ENCODE data around the gene SLC38A3. TPM values are rescaled to one million over a fixed set of nuclear protein-coding genes. Genes with fewer than 3 reads are reported as not detected.

Gene SLC38A3
- total and polyA plus RNA-seq, 4 experiments from 2014 or later: not detected

DNA sequence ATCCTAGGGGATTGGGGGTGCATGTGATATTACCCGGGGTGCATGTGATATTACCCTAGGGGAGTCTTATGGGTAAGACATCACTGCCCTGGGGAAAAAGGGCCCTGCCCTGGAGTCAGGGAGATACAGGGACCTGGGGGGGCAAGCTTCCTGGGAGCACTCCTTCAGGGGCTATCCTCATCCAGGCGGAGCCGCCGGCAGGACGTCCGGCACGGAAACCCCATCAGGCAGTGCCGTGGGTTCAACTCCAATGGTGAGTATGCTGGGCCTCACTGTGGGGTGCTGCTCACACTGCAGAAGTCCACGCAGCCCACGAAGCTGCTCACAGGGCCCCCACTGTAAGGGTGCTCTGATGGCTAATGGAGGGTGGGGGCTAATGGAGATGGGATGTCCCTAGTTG is 19.0 kb upstream of the SLC38A3 start:
- no peak overlapping the region for H3K4me3 Mint-ChIP-seq
- H3K4me1 Mint-ChIP-seq: no peaks in the 10 kb centered on the region
- Histone ChIP-seq H3K4me3 (ENCODE audit: low read length in 2 of 2) (no peak overlapping the region), H3K4me1 (ENCODE audit: insufficient read depth, low read length) (no peaks in the 10 kb centered on the region), H3K27me3 (ENCODE audit: insufficient read depth, low read length) (no peaks in the 10 kb centered on the region), H3K27ac (ENCODE audit: low read depth, low read length) (no peak overlapping the region), H3K36me3 (ENCODE audit: insufficient read depth, low read length) (no peaks in the 10 kb centered on the region), H3K9me3 (ENCODE audit: control insufficient read depth in 1 of 2, low read length in 2 of 2) (no peaks in the 10 kb centered on the region)
- ChIA-PET POLR2A (ENCODE audit: partially characterized antibody) (no interaction called here), CTCF (ENCODE audit: partially characterized antibody) (no interaction called here)
- no peaks in the 10 kb centered on the region for H3K36me3 Mint-ChIP-seq
- H3K27me3 Mint-ChIP-seq: peaks cover 0 to 2% of the 10 kb centered on the region in 2 donors
- H3K9me3 Mint-ChIP-seq: no peaks in the 10 kb centered on the region
- DNase-seq: peak in 1 of 5 donors; percentile 2
- intact Hi-C loops (cut with micrococcal nuclease): no loop called here
- H3K27ac Mint-ChIP-seq: no peak overlapping the region

DNA sequence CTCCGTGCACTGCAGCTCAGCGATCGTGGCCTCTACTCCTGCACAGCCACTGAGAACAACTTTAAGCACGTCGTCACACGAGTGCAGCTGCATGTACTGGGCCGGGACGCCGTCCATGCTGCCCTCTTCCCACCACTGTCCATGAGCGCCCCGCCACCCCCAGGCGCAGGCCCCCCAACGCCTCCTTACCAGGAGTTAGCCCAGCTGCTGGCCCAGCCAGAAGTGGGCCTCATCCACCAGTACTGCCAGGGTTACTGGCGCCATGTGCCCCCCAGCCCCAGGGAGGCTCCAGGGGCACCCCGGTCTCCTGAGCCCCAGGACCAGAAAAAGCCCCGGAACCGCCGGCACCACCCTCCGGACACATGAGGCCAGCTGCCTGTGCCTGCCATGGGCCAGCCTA is 17.3 kb upstream of the SLC38A3 start:
- Mint-ChIP-seq H3K4me3 (no peak overlapping the region), H3K36me3 (no peaks in the 10 kb centered on the region), H3K9me3 (no peaks in the 10 kb centered on the region), H3K4me1 (peaks cover 0 to 4% (median 2%) of the 10 kb centered on the region in 4 donors), H3K27ac (no peak overlapping the region), H3K27me3 (peaks cover 2 to 3% of the 10 kb centered on the region in 2 donors)
- Histone ChIP-seq H3K36me3 (ENCODE audit: insufficient read depth, low read length) (no peaks in the 10 kb centered on the region), H3K9me3 (ENCODE audit: control insufficient read depth in 1 of 2, low read length in 2 of 2) (no peaks in the 10 kb centered on the region), H3K27ac (ENCODE audit: low read depth, low read length) (no peak overlapping the region), H3K4me1 (ENCODE audit: insufficient read depth, low read length) (peaks cover 3% of the 10 kb centered on the region), H3K27me3 (ENCODE audit: insufficient read depth, low read length) (no peaks in the 10 kb centered on the region), H3K4me3 (ENCODE audit: low read length in 2 of 2) (no peak overlapping the region)
- DNase-seq: peak in 1 of 5 donors; percentile 9
- CTCF ChIA-PET (ENCODE audit: partially characterized antibody): no interaction called here
- intact Hi-C loops (cut with micrococcal nuclease): no loop called here
- POLR2A ChIA-PET (ENCODE audit: partially characterized antibody): no interaction called here

DNA sequence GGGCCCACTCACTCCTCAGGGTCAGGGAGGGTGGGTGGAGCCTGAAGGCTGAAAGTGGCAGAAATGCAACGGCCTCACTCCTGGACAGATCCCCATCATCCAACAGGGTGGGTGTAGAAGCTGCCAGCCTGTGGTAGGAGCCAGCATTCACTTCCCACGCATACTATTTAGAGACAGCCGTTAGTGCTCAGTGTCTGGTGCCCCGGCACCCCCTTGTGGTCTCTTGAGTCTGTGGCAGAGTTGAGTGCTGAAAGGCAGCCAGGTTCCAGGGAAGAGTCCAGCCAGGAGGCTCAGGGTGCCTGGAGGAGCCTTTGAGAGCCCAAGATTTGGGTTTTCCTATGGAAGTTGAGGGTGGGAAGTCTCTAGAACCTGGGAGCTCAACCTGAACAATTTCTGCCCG is 15.8 kb upstream of the SLC38A3 start:
- peaks cover 3% of the 10 kb centered on the region in 2 donors for H3K27me3 Mint-ChIP-seq
- intact Hi-C loops (cut with micrococcal nuclease): no loop called here
- H3K9me3 Mint-ChIP-seq: no peaks in the 10 kb centered on the region
- Histone ChIP-seq H3K27me3 (ENCODE audit: insufficient read depth, low read length) (peaks cover 11% of the 10 kb centered on the region), H3K36me3 (ENCODE audit: insufficient read depth, low read length) (no peaks in the 10 kb centered on the region), H3K4me1 (ENCODE audit: insufficient read depth, low read length) (peaks cover 18% of the 10 kb centered on the region), H3K9me3 (ENCODE audit: control insufficient read depth in 1 of 2, low read length in 2 of 2) (no peaks in the 10 kb centered on the region), H3K27ac (ENCODE audit: low read depth, low read length) (no peak overlapping the region), H3K4me3 (ENCODE audit: low read length in 2 of 2) (no peak overlapping the region)
- CTCF ChIA-PET (ENCODE audit: partially characterized antibody): interaction anchor here (0.6 to 8.1 kb wide), 2 partner anchors 59 to 1340 kb away, joined by 3 to 88 read pairs; no protein-coding TSS in a partner anchor
- POLR2A ChIA-PET (ENCODE audit: partially characterized antibody): no interaction called here
- no peak overlapping the region for H3K27ac Mint-ChIP-seq
- peaks cover under 1 to 13% (median 5%) of the 10 kb centered on the region in 4 donors for H3K4me1 Mint-ChIP-seq
- H3K4me3 Mint-ChIP-seq: no peak overlapping the region
- peak in 1 of 5 donors; percentile 16 for DNase-seq
- H3K36me3 Mint-ChIP-seq: no peaks in the 10 kb centered on the region

DNA sequence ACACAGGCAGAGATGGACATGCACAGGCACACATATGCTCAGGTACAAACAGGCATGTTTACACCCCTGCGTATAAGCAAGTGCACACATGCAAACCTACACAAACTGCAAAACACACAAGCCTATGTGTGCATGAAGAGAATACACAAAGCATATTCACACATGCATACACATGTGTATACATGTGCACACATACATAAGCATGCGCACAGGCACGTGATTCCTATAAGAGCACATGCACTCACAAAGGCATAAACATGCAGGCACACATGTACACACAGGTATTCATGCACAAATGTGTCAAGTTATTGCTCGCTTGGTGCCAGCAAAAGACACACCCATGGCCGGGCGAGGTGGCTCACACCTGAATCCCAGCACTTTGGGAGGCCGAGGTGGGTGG is 15.1 kb upstream of the SLC38A3 start:
- Mint-ChIP-seq H3K27me3 (peaks cover 4 to 9% of the 10 kb centered on the region in 2 donors), H3K9me3 (no peaks in the 10 kb centered on the region), H3K27ac (no peak overlapping the region), H3K36me3 (no peaks in the 10 kb centered on the region), H3K4me3 (no peak overlapping the region), H3K4me1 (peaks cover 5 to 18% (median 11%) of the 10 kb centered on the region in 4 donors)
- Histone ChIP-seq H3K27me3 (ENCODE audit: insufficient read depth, low read length) (peaks cover 11% of the 10 kb centered on the region), H3K27ac (ENCODE audit: low read depth, low read length) (no peak overlapping the region), H3K9me3 (ENCODE audit: control insufficient read depth in 1 of 2, low read length in 2 of 2) (no peaks in the 10 kb centered on the region), H3K4me3 (ENCODE audit: low read length in 2 of 2) (no peak overlapping the region), H3K4me1 (ENCODE audit: insufficient read depth, low read length) (peaks cover 24% of the 10 kb centered on the region), H3K36me3 (ENCODE audit: insufficient read depth, low read length) (no peaks in the 10 kb centered on the region)
- CTCF ChIA-PET (ENCODE audit: partially characterized antibody): interaction anchor here (0.6 to 8.1 kb wide), 7 partner anchors 14 to 1339 kb away, joined by 3 to 218 read pairs (median 3); no protein-coding TSS in a partner anchor
- POLR2A ChIA-PET (ENCODE audit: partially characterized antibody): no interaction called here
- intact Hi-C loops (cut with micrococcal nuclease): no loop called here
- DNase-seq: no peak

DNA sequence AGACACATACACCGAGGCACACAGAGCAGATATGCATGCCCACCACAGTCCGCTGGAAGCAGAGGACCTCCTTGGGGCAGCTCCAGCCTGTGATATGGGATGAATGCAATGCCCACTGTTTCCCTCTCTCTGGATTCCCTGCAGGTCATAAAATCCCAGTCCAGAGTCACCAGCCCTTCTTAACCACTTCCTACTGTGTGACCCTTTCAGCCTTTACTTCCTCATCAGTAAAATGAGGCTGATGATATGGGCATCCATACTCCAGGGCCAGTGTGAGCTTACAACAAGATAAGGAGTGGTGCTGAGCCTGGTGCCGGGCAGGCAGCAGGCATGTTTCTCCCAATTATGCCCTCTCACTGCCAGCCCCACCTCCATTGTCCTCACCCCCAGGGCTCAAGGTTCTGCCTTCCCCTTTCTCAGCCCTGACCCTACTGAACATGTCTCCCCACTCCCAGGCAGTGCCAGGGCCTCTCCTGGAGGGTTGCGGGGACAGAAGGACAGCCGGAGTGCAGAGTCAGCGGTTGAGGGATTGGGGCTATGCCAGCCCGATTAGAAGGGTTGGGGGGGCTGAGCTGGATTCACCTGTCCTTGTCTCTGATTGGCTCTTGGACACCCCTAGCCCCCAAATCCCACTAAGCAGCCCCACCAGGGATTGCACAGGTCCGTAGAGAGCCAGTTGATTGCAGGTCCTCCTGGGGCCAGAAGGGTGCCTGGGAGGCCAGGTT is 14.0 kb upstream of the SLC38A3 start, which contains the start of gene GNAT1:
GNAT1 (plus strand) TSS at position 675 of the 725 bp plus-strand sequence. CDS start 116 bp downstream, outside the sequence.
- H3K4me1 ChIP-seq (ENCODE audit: insufficient read depth, low read length): peaks cover 24% of the 10 kb centered on the region
- CTCF ChIA-PET (ENCODE audit: partially characterized antibody): interaction anchor here (0.9 to 8.1 kb wide), 9 partner anchors 13 to 81 kb away, joined by 3 to 218 read pairs (median 4); no protein-coding TSS in a partner anchor
- H3K36me3 ChIP-seq (ENCODE audit: insufficient read depth, low read length): no peaks in the 10 kb centered on the region
- H3K27ac ChIP-seq (ENCODE audit: low read depth, low read length): no peak within 1 kb of the TSS
- no peak within 1 kb of the TSS for H3K4me3 ChIP-seq (ENCODE audit: low read length in 2 of 2)
- H3K4me1 Mint-ChIP-seq: peaks cover 5 to 18% (median 13%) of the 10 kb centered on the region in 4 donors
- peaks cover 11% of the 10 kb centered on the region for H3K27me3 ChIP-seq (ENCODE audit: insufficient read depth, low read length)
- H3K9me3 Mint-ChIP-seq: no peaks in the 10 kb centered on the region
- H3K36me3 Mint-ChIP-seq: no peaks in the 10 kb centered on the region
- intact Hi-C loops (cut with micrococcal nuclease): no loop called here
- peaks cover 4 to 9% of the 10 kb centered on the region in 2 donors for H3K27me3 Mint-ChIP-seq
- H3K9me3 ChIP-seq (ENCODE audit: control insufficient read depth in 1 of 2, low read length in 2 of 2): no peaks in the 10 kb centered on the region
- POLR2A ChIA-PET (ENCODE audit: partially characterized antibody): no interaction called here
- peak within 1 kb of the TSS in 1 of 7 donors; percentile 60 for H3K27ac Mint-ChIP-seq
- DNase-seq: no peak
- H3K4me3 Mint-ChIP-seq: no peak within 1 kb of the TSS

DNA sequence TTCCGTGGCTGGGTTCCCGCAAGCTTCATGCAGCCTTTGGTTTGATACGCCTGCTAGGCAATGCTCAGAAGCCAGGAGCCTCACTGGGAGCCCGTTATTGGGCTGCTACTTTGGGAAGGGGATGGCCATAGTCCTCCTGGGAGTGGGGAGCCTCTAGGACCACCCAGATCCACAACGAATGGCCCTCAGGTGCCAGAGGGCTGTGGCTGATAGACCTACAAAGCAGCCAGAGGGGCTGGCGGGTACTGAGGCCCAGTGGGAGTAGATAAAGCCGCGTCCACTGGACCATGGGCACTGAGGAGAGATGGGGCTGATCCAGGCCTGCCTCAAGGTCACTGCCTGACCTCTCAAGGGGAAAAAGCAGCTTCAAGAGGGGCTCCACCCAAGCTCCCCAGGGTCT is 12.9 kb upstream of the SLC38A3 start:
- Histone ChIP-seq H3K36me3 (ENCODE audit: insufficient read depth, low read length) (no peaks in the 10 kb centered on the region), H3K27me3 (ENCODE audit: insufficient read depth, low read length) (peaks cover 11% of the 10 kb centered on the region), H3K4me3 (ENCODE audit: low read length in 2 of 2) (no peak overlapping the region), H3K27ac (ENCODE audit: low read depth, low read length) (no peak overlapping the region), H3K9me3 (ENCODE audit: control insufficient read depth in 1 of 2, low read length in 2 of 2) (no peaks in the 10 kb centered on the region), H3K4me1 (ENCODE audit: insufficient read depth, low read length) (peaks cover 24% of the 10 kb centered on the region)
- ChIA-PET CTCF (ENCODE audit: partially characterized antibody) (interaction anchor here (0.6 to 8.1 kb wide), 12 partner anchors 10 to 390 kb away, joined by 3 to 218 read pairs (median 18); partner anchors contain the start of genes GNAI2 and SEMA3B), POLR2A (ENCODE audit: partially characterized antibody) (interaction anchor here (0.7 to 0.9 kb wide), 2 partner anchors 35 to 68 kb away, joined by 3 to 5 read pairs; no protein-coding TSS in a partner anchor)
- H3K9me3 Mint-ChIP-seq: no peaks in the 10 kb centered on the region
- peaks cover 4 to 15% of the 10 kb centered on the region in 2 donors for H3K27me3 Mint-ChIP-seq
- intact Hi-C loops (cut with micrococcal nuclease): loop anchor here (1.0 kb wide), 1 partner anchor 81 kb away; no protein-coding TSS in a partner anchor
- DNase-seq: no peak
- no peaks in the 10 kb centered on the region for H3K36me3 Mint-ChIP-seq
- no peak overlapping the region for H3K4me3 Mint-ChIP-seq
- H3K27ac Mint-ChIP-seq: no peak overlapping the region
- peaks cover 5 to 18% (median 13%) of the 10 kb centered on the region in 4 donors for H3K4me1 Mint-ChIP-seq

DNA sequence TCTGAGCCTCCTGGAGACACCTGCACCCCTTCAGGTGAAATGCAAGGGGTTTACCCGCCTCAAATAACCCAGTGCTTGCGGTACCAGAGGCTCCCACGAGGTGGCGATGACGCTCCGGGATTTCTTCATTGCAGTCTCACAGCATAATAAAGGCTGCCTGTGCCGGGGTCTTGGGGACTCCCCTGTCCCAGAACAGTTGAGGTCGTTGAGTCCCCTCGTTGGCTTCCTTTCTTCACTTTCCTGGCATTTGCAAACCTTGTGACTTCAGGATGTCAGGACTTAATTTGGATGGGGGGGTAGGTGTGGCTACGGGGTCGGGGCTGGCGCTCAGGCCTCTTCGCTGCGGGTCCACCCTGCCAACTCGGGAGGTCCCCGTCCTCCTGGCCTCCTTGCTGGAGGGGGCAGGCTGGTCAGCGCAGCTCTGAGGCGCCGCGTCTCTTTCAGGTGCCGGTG is 12.4 kb upstream of the SLC38A3 start:
- ChIA-PET CTCF (ENCODE audit: partially characterized antibody) (interaction anchor here (0.6 to 8.1 kb wide), 12 partner anchors 11 to 390 kb away, joined by 3 to 218 read pairs (median 18); partner anchors contain the start of genes GNAI2 and SEMA3B), POLR2A (ENCODE audit: partially characterized antibody) (interaction anchor here (0.7 to 0.9 kb wide), 2 partner anchors 34 to 68 kb away, joined by 3 to 5 read pairs; no protein-coding TSS in a partner anchor)
- no peak overlapping the region for H3K4me3 ChIP-seq (ENCODE audit: low read length in 2 of 2)
- intact Hi-C loops (cut with micrococcal nuclease): loop anchor here (1.0 kb wide), 1 partner anchor 81 kb away; no protein-coding TSS in a partner anchor
- Mint-ChIP-seq H3K27me3 (peaks cover 4 to 15% of the 10 kb centered on the region in 2 donors), H3K27ac (peak overlapping the region in 3 of 7 donors; percentile 52 to 78 (median 60)), H3K4me3 (peak overlapping the region in 3 of 8 donors; percentile 9 to 70 (median 62)), H3K9me3 (no peaks in the 10 kb centered on the region), H3K4me1 (peaks cover 5 to 18% (median 13%) of the 10 kb centered on the region in 4 donors), H3K36me3 (no peaks in the 10 kb centered on the region)
- peaks cover 11% of the 10 kb centered on the region for H3K27me3 ChIP-seq (ENCODE audit: insufficient read depth, low read length)
- H3K9me3 ChIP-seq (ENCODE audit: control insufficient read depth in 1 of 2, low read length in 2 of 2): no peaks in the 10 kb centered on the region
- H3K27ac ChIP-seq (ENCODE audit: low read depth, low read length): no peak overlapping the region
- no peaks in the 10 kb centered on the region for H3K36me3 ChIP-seq (ENCODE audit: insufficient read depth, low read length)
- DNase-seq: peak; percentile 76 to 84 (median 82)
- peaks cover 24% of the 10 kb centered on the region for H3K4me1 ChIP-seq (ENCODE audit: insufficient read depth, low read length)
